ENCODE results near the gene SSR2. TPM values are rescaled to one million over a fixed set of nuclear protein-coding genes. Genes with fewer than 3 reads are reported as not detected.
"Not testable (repeated sequence)": the region's sequence is repeated elsewhere in the genome, so short reads cannot be mapped to it uniquely, and the experiment has no call there.

SSR2 gene
- total and polyA plus RNA-seq, 2 donors from 2014 or later: 175 to 300 TPM

GRCh38 chr1:156045076-156045475, 24.3 kb upstream of the SSR2 start:
- Histone ChIP-seq H3K9ac (ENCODE audit: low read length in 3 of 3) (no peak overlapping the region), H3K4me3 (ENCODE audit: low read length in 3 of 3) (no peak overlapping the region), H3K36me3 (ENCODE audit: control insufficient read depth in 2 of 3, insufficient read depth in 3 of 3, low read length in 3 of 3) (peaks cover 2 to 16% (median 13%) of the 10 kb centered on the region in 3 donors), H3K9me3 (ENCODE audit: control insufficient read depth in 2 of 3, insufficient read depth in 1 of 3, low read length in 3 of 3) (no peaks in the 10 kb centered on the region), H3K27me3 (ENCODE audit: control insufficient read depth, insufficient read depth, low read length) (no peaks in the 10 kb centered on the region), H3K4me1 (ENCODE audit: control insufficient read depth in 2 of 3, insufficient read depth in 2 of 3, low read depth in 1 of 3, low read length in 3 of 3) (peaks cover 0 to 6% (median 0%) of the 10 kb centered on the region in 3 donors), H3K27ac (ENCODE audit: low read depth in 2 of 2, low read length in 2 of 2) (no peak overlapping the region)
- FAIRE-seq: no peak
- intact Hi-C loops (cut with DNase I): no loop called here
- TF ChIP-seq CTCF (IDR thresholded peaks at IDR 0.05; ENCODE audit: borderline replicate concordance, extremely low read depth, insufficient read depth): no peak
- no peak for DNase-seq

- Histone ChIP-seq H3K36me3 (ENCODE audit: control insufficient read depth in 2 of 3, insufficient read depth in 3 of 3, low read length in 3 of 3) (peaks cover 2 to 9% (median 8%) of the 10 kb centered on the region in 3 donors), H3K9ac (ENCODE audit: low read length in 3 of 3) (no peak overlapping the region), H3K4me3 (ENCODE audit: low read length in 3 of 3) (no peak overlapping the region), H3K27me3 (ENCODE audit: control insufficient read depth, insufficient read depth, low read length) (no peaks in the 10 kb centered on the region), H3K4me1 (ENCODE audit: control insufficient read depth in 2 of 3, insufficient read depth in 2 of 3, low read depth in 1 of 3, low read length in 3 of 3) (peaks cover 0 to 6% (median 0%) of the 10 kb centered on the region in 3 donors), H3K9me3 (ENCODE audit: control insufficient read depth in 2 of 3, insufficient read depth in 1 of 3, low read length in 3 of 3) (no peaks in the 10 kb centered on the region), H3K27ac (ENCODE audit: low read depth in 2 of 2, low read length in 2 of 2) (no peak overlapping the region)
- intact Hi-C loops (cut with DNase I): no loop called here
- DNase-seq (no peak), FAIRE-seq (no peak)
- no peak for TF ChIP-seq CTCF (IDR thresholded peaks at IDR 0.05; ENCODE audit: borderline replicate concordance, extremely low read depth, insufficient read depth)
Measured at GRCh38 chr1:156042828-156043227, 22.1 kb upstream of the SSR2 start.

DNA sequence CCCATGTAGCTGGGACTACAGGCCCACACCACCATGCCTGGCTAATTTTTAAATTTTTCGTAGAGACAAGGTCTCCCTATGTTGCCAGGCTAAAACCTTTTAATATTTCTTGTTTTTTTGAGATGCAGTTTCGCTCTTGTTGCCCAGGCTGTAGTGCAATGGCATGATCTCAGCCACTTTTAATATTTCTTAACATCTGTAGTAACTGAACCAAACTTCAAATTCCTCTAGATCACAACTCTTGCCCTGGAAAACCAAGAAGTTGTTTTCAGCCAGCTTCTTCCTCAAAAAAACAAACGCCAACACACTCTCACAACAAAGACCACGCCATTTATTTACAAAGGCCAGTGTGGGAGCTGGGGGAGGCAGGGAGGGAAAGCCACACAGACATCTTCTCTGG, 14.2 kb upstream of the SSR2 start:
- FAIRE-seq: not testable (repeated sequence)

GRCh38 chr1:156033011-156033410, 12.3 kb upstream of the SSR2 start:
- no peaks in the 10 kb centered on the region for H3K27me3 ChIP-seq (ENCODE audit: control insufficient read depth, insufficient read depth, low read length)
- no peak for TF ChIP-seq CTCF (IDR thresholded peaks at IDR 0.05; ENCODE audit: borderline replicate concordance, extremely low read depth, insufficient read depth)
- H3K9me3 ChIP-seq (ENCODE audit: control insufficient read depth in 2 of 3, insufficient read depth in 1 of 3, low read length in 3 of 3): no peaks in the 10 kb centered on the region
- H3K27ac ChIP-seq (ENCODE audit: low read depth in 2 of 2, low read length in 2 of 2): no peak overlapping the region
- H3K4me1 ChIP-seq (ENCODE audit: control insufficient read depth in 2 of 3, insufficient read depth in 2 of 3, low read depth in 1 of 3, low read length in 3 of 3): no peaks in the 10 kb centered on the region
- H3K36me3 ChIP-seq (ENCODE audit: control insufficient read depth in 2 of 3, insufficient read depth in 3 of 3, low read length in 3 of 3): peaks cover 0 to 5% (median 2%) of the 10 kb centered on the region in 3 donors
- DNase-seq (no peak), FAIRE-seq (no peak)
- H3K9ac ChIP-seq (ENCODE audit: low read length in 3 of 3): no peak overlapping the region
- H3K4me3 ChIP-seq (ENCODE audit: low read length in 3 of 3): no peak overlapping the region
- intact Hi-C loops (cut with DNase I): no loop called here

More for the DNA sequence above, 14.2 kb upstream of the SSR2 start:
- H3K4me1 ChIP-seq (ENCODE audit: control insufficient read depth in 2 of 3, insufficient read depth in 2 of 3, low read depth in 1 of 3, low read length in 3 of 3); H3K9me3 ChIP-seq (ENCODE audit: control insufficient read depth in 2 of 3, insufficient read depth in 1 of 3, low read length in 3 of 3); H3K36me3 ChIP-seq (ENCODE audit: control insufficient read depth in 2 of 3, insufficient read depth in 3 of 3, low read length in 3 of 3); H3K27ac ChIP-seq (ENCODE audit: low read depth in 2 of 2, low read length in 2 of 2); DNase-seq; H3K4me3 ChIP-seq (ENCODE audit: low read length in 3 of 3); H3K9ac ChIP-seq (ENCODE audit: low read length in 3 of 3); intact Hi-C loops (cut with DNase I); H3K27me3 ChIP-seq (ENCODE audit: control insufficient read depth, insufficient read depth, low read length): not testable (repeated sequence)

All from kidney (tissue), 14 donors.